Heart right ventricle (tissue), 16 donors: ENCODE data around the gene PPA2. TPM values are rescaled to one million over a fixed set of nuclear protein-coding genes. Genes with fewer than 3 reads are reported as not detected.
"Not testable (repeated sequence)": the region's sequence is repeated elsewhere in the genome, so short reads cannot be mapped to it uniquely, and the experiment has no call there.

Experiments
- ATAC-seq, 8 donors: fragments of 200-7000 bp; cut with Tn5 transposase; one replicate each; pipeline ENCODE4 v1.9.1; 2020; ENCODE audit warnings: mild to moderate bottlenecking in 8 of 8, moderate library complexity in 8 of 8, moderate number of reproducible peaks in 1 of 8
- DNase-seq, 2 donors: peaks; one replicate each; pipeline ENCODE4 v3.0.0-alpha.2; 2020
- H3K27ac ChIP-seq, 10 donors: fragments of 200-600 bp; sonication (generic) in 2 of 10; one replicate each; pipeline versions ENCODE4 v1.5.0 to v1.8.0; 2020 to 2022; ENCODE audit warnings: mild to moderate bottlenecking in 3 of 10
- H3K27me3 ChIP-seq, 7 donors: fragments of 200-600 bp; one replicate each; pipeline ENCODE4 v1.8.0; 2021 to 2022; ENCODE audit warnings: mild to moderate bottlenecking in 2 of 7
- H3K36me3 ChIP-seq, 9 donors: fragments of 200-600 bp; sonication (generic) in 1 of 9; one replicate each; pipeline versions ENCODE4 v1.5.0 to v1.8.0; 2020 to 2022; ENCODE audit warnings: mild to moderate bottlenecking in 2 of 9
- H3K4me1 ChIP-seq, 9 donors: fragments of 200-600 bp; sonication (generic) in 1 of 9; one replicate each; pipeline versions ENCODE4 v1.5.0 to v1.8.0; 2020 to 2022; ENCODE audit warnings: mild to moderate bottlenecking in 4 of 9
- H3K4me3 ChIP-seq, 10 donors: fragments of 200-600 bp; sonication (generic) in 2 of 10; one replicate each; pipeline versions ENCODE4 v1.5.0 to v1.8.0; 2020 to 2022; ENCODE audit warnings: mild to moderate bottlenecking in 7 of 10, moderate library complexity in 2 of 10
- H3K9me3 ChIP-seq, 11 donors: fragments of 200-600 bp in 10 of 11; sonication (generic) in 2 of 11; one replicate each; pipeline versions ENCODE4 v1.5.0 to v1.8.0; 2013 to 2022; ENCODE audit warnings: mild to moderate bottlenecking in 2 of 11, control low read depth in 1 of 11, moderate library complexity in 1 of 11
- CTCF ChIP-seq, 9 donors: fragments of 200-600 bp; sonication (generic) in 2 of 9; IDR thresholded peaks; one replicate each; pipeline versions ENCODE4 v1.5.0 to v1.8.0; 2021 to 2022; ENCODE audit warnings: antibody characterized with exemption in 9 of 9, mild to moderate bottlenecking in 5 of 9, moderate library complexity in 1 of 9
- WGBS, 2 donors: extraction: QIAGEN DNeasy Blood & Tissue Kit; methylation state at CpG; one replicate each; pipeline ENCODE4 v1.1.7; 2013; ENCODE audit warnings: inconsistent platforms in 1 of 2; 5-methylcytosine and 5-hydroxymethylcytosine counted together
- intact Hi-C, 10 donors: fragments of 100-400 bp; cut with DNase I; formaldehyde crosslinking; loops; one replicate each; pipeline versions ENCODE4 v1.11.1 to v1.14.2; 2022
- polyA plus RNA-seq, 2 donors: library from polyadenylated mRNA; stranded (reverse); fragments of 200-250 nt; gene quantifications; one replicate each; pipeline ENCODE4 v1.2.3, GENCODE V29; 2013
- total RNA-seq, 10 donors: library from RNA; stranded (reverse); fragmentation: NEBNext Ultra II Directional in 3 of 10; extraction: Animal tissue kit (Norgen Biotek cat#: 25700) in 3 of 10; gene quantifications; one replicate each; pipeline versions ENCODE4 v1.2.1 to v1.2.4, GENCODE V29; 2021 to 2023
- donor health status: Arrhythmogenic right ventricular cardiomyopathy.
- donor health status: ischemic (EF 13 %, LVEDD 7.1; RV severe dilation, severe dysfunction).
- donor health status: healthy with polysubstance abuse.
- donor health status: DM: no; HTN: yes; CAD: no.
- donor health status: DM: no; HTN: no; CAD: no.
- donor health status: ischemic (EF 25% LVEDD 6.9; RV normal size, moderate dysfunction).
- donor health status: ischemic (EF 25% LVEDD 5.7; RV mildly dilated, moderate dysfunction).
- donor health status: healthy.
- donor health status: DM: yes; HTN: yes; CAD: no.
- donor health status: Ischemic cardiomyopathy.
- donor health status: ischemic (EF 35%, LVEDD 5.7; RV mildly dilated, moderate dysfunction).
- donor health status: nonischemic (EF 11% LVEDD 7.7; RV severe dilation, severe dysfunction).
- donor health status: DM: yes; HTN: yes; CAD: no.
- donor health status: PGD.
- donor health status: ischemic (EF 29% LVEDD 5.4; RV normal size, mild dysfunction).
- donor health status: nonischemic (EF 23%, LVEDD 6.1; RV moderate dilation, normal function).

PPA2 gene
- total and polyA plus RNA-seq, 12 donors, result 55.2 to 105 (median 91.6) TPM

GRCh38 chr4:105417624-105418023 is 56.2 kb downstream of the PPA2 start:
- ATAC-seq (no peak), DNase-seq (no peak)
- Histone ChIP-seq H3K4me1 (no peaks in the 10 kb centered on the region), H3K4me3 (no peak overlapping the region), H3K36me3 (peaks cover 0 to 76% (median 15%) of the 10 kb centered on the region in 9 donors), H3K9me3 (peaks cover 0 to under 1% (median 0%) of the 10 kb centered on the region in 11 donors), H3K27me3 (no peaks in the 10 kb centered on the region), H3K27ac (no peak overlapping the region)
- intact Hi-C loops, result no loop called here
- 91 to 92% methylated on average over 5 of the region's 5 CpGs for WGBS, 2 donors
- TF ChIP-seq CTCF (IDR thresholded peaks at IDR 0.05), result no peak

DNA sequence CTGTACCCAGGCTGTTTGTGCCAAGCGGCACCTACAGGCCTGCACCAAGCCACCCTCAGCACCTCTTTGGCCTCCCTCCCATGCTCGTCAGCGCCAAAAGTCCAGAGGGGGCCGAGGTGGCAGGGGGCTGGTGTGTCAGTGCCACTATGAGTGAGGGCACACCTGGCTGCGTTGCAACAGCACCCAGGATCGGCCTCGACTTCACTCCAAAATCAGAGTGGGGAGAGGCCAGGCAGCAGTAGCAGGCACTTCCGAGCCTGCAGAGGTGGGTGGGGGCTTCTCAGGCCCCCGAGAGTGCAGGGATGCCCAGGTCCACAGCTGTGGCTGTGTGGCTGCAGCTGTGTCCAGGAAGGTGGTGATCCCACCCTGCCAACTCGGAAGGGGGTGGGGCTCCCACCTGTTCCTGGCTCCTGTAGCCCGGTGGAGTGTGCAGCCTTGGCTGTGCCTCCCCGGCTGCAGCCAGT is 58.5 kb downstream of the PPA2 start:
- TF ChIP-seq CTCF (IDR thresholded peaks at IDR 0.05), result no peak
- no peak overlapping the region for H3K27ac ChIP-seq
- DNase-seq (no peak), ATAC-seq (peak in 3 of 8 donors; percentile 20 to 47 (median 24))
- intact Hi-C loops, result no loop called here
- H3K4me1 ChIP-seq, result no peaks in the 10 kb centered on the region
- WGBS, 2 donors, result 95 to 96% methylated on average over 12 of the region's 12 CpGs
- peaks cover 0 to 20% (median 5%) of the 10 kb centered on the region in 11 donors for H3K9me3 ChIP-seq
- H3K36me3 ChIP-seq, result peaks cover 0 to 55% (median 6%) of the 10 kb centered on the region in 9 donors
- no peaks in the 10 kb centered on the region for H3K27me3 ChIP-seq
- no peak overlapping the region for H3K4me3 ChIP-seq

GRCh38 chr4:105414316-105414715 is 59.5 kb downstream of the PPA2 start:
- Histone ChIP-seq H3K36me3 (peaks cover 0 to 52% (median 6%) of the 10 kb centered on the region in 9 donors), H3K9me3 (peaks cover 0 to 20% (median 5%) of the 10 kb centered on the region in 11 donors), H3K4me1 (no peaks in the 10 kb centered on the region), H3K27ac (no peak overlapping the region), H3K27me3 (no peaks in the 10 kb centered on the region), H3K4me3 (no peak overlapping the region)
- intact Hi-C loops, result no loop called here
- peak in 4 of 8 donors; percentile 17 to 34 (median 20) for ATAC-seq
- WGBS, 2 donors, result 91% methylated on average over 15 of the region's 15 CpGs
- TF ChIP-seq CTCF (IDR thresholded peaks at IDR 0.05), result no peak
- DNase-seq, result no peak

GRCh38 chr4:105409135-105409534 is 64.7 kb downstream of the PPA2 start:
- H3K9me3 ChIP-seq, result peaks cover 0 to 31% (median 10%) of the 10 kb centered on the region in 11 donors
- WGBS, 2 donors, result 97% methylated on average over 8 of the region's 8 CpGs
- H3K4me1 ChIP-seq, H3K27me3 ChIP-seq, H3K27ac ChIP-seq, intact Hi-C loops, H3K4me3 ChIP-seq, DNase-seq: not testable (repeated sequence)
- ATAC-seq, result peak in 1 of 8 donors; percentile 38
- H3K36me3 ChIP-seq, result peaks cover 0 to 50% (median 10%) of the 10 kb centered on the region in 9 donors

- H3K4me1 ChIP-seq, result no peaks in the 10 kb centered on the region
- H3K27ac ChIP-seq, result no peak overlapping the region
- no peak for TF ChIP-seq CTCF (IDR thresholded peaks at IDR 0.05)
- intact Hi-C loops, result no loop called here
- no peak for ATAC-seq
- peaks cover 0 to 87% (median 10%) of the 10 kb centered on the region in 9 donors for H3K36me3 ChIP-seq
- H3K4me3 ChIP-seq, result no peak overlapping the region
- WGBS, 2 donors, result 68 to 92% methylated on average over 1 of the region's 1 CpG
- peaks cover 0 to 19% (median 9%) of the 10 kb centered on the region in 11 donors for H3K9me3 ChIP-seq
- DNase-seq, result no peak
- no peaks in the 10 kb centered on the region for H3K27me3 ChIP-seq
Observed at GRCh38 chr4:105400901-105401677, 72.8 kb downstream of the PPA2 start.
